Stimulated activated CD8-positive, alpha-beta memory T cell treated with anti-CD3 and anti-CD28 coated beads, Interleukin-7, amount 100 ng/mL, for 48 hours (primary cell): ENCODE results near the gene ZRANB1.
"Not testable (repeated sequence)": the region's sequence is repeated elsewhere in the genome, so short reads cannot be mapped to it uniquely, and the experiment has no call there.

ENCODE experiments used
- DNase-seq, 2 donors: peaks; one replicate each; pipeline ENCODE4 v3.0.0-alpha.2; 2020; ENCODE audit warnings: low read depth in 1 of 2; ENCODE audit errors: extremely low read depth in 1 of 2

The ZRANB1 gene

GRCh38 chr10:124941823-124942222 is at the start of gene ZRANB1:
TSS of gene ZRANB1 (plus strand) at chr10:124942123. CDS start at chr10:124942494, 371 bp downstream.
- no peak for DNase-seq

GRCh38 chr10:124892905-124893304 is 49.0 kb upstream of the ZRANB1 start:
- DNase-seq: no peak

- DNase-seq: no peak
Observed at GRCh38 chr10:124894569-124895215, 47.2 kb upstream of the ZRANB1 start.

- no peak for DNase-seq
Observed at GRCh38 chr10:124896751-124897150, 45.2 kb upstream of the ZRANB1 start.

- no peak for DNase-seq
Observed at GRCh38 chr10:124898471-124898870, 43.5 kb upstream of the ZRANB1 start.

- DNase-seq: no peak
Observed at GRCh38 chr10:124899151-124899550, 42.8 kb upstream of the ZRANB1 start.

- DNase-seq: no peak
Observed at GRCh38 chr10:124902462-124902861, 39.5 kb upstream of the ZRANB1 start.

GRCh38 chr10:124903111-124903510 is 38.8 kb upstream of the ZRANB1 start:
- no peak for DNase-seq

- DNase-seq: no peak
Observed at GRCh38 chr10:124904796-124905195, 37.1 kb upstream of the ZRANB1 start.

GRCh38 chr10:124906551-124907001 is 35.3 kb upstream of the ZRANB1 start:
- DNase-seq: no peak

GRCh38 chr10:124909563-124909962 is 32.4 kb upstream of the ZRANB1 start:
- no peak for DNase-seq

GRCh38 chr10:124911124-124912067 is 30.5 kb upstream of the ZRANB1 start:
- DNase-seq: no peak

GRCh38 chr10:124912101-124912886 is 29.6 kb upstream of the ZRANB1 start:
- no peak for DNase-seq

GRCh38 chr10:124913167-124913566 is 28.8 kb upstream of the ZRANB1 start:
- DNase-seq: no peak

GRCh38 chr10:124914398-124914797 is 27.5 kb upstream of the ZRANB1 start:
- DNase-seq: not testable (repeated sequence)

- no peak for DNase-seq
Observed at GRCh38 chr10:124916098-124916584, 25.8 kb upstream of the ZRANB1 start.

- peak; percentile 93 for DNase-seq
Observed at GRCh38 chr10:124916585-124917427, 25.1 kb upstream of the ZRANB1 start.

- peak in 1 of 2 donors; percentile 1 for DNase-seq
Observed at GRCh38 chr10:124917428-124918190, 24.3 kb upstream of the ZRANB1 start.

- no peak for DNase-seq
Observed at GRCh38 chr10:124918191-124918830, 23.6 kb upstream of the ZRANB1 start.
